ENCODE measurements around the gene PTPN14. TPM values are rescaled to one million over a fixed set of nuclear protein-coding genes. Genes with fewer than 3 reads are reported as not detected.
"Not testable (repeated sequence)": the region's sequence is repeated elsewhere in the genome, so short reads cannot be mapped to it uniquely, and the experiment has no call there.

PTPN14 gene
- polyA plus RNA-seq, 1 experiment: 34.2 TPM

- no peak overlapping the region for H3K27ac ChIP-seq (ENCODE audit: low read depth, low read length)
- no peak for DNase-seq (ENCODE audit: low read depth, low spot score)
- TF ChIP-seq, protein P1, sequence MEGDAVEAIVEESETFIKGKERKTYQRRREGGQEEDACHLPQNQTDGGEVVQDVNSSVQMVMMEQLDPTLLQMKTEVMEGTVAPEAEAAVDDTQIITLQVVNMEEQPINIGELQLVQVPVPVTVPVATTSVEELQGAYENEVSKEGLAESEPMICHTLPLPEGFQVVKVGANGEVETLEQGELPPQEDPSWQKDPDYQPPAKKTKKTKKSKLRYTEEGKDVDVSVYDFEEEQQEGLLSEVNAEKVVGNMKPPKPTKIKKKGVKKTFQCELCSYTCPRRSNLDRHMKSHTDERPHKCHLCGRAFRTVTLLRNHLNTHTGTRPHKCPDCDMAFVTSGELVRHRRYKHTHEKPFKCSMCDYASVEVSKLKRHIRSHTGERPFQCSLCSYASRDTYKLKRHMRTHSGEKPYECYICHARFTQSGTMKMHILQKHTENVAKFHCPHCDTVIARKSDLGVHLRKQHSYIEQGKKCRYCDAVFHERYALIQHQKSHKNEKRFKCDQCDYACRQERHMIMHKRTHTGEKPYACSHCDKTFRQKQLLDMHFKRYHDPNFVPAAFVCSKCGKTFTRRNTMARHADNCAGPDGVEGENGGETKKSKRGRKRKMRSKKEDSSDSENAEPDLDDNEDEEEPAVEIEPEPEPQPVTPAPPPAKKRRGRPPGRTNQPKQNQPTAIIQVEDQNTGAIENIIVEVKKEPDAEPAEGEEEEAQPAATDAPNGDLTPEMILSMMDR (IDR thresholded peaks at IDR 0.05; ENCODE audit: low read depth, low read length): no peak
- no peaks in the 10 kb centered on the region for H3K27me3 ChIP-seq (ENCODE audit: control insufficient read depth, insufficient read depth, low read length)
- ChIA-PET CTCF (no interaction called here), POLR2A (no interaction called here)
- H3K4me3 ChIP-seq (ENCODE audit: low read depth, low read length): no peak overlapping the region
- H3K9me3 ChIP-seq (ENCODE audit: control insufficient read depth, insufficient read depth, low read length): no peaks in the 10 kb centered on the region
Observed at GRCh38 chr1:214397497-214397896, 153.9 kb downstream of the PTPN14 start.

DNA sequence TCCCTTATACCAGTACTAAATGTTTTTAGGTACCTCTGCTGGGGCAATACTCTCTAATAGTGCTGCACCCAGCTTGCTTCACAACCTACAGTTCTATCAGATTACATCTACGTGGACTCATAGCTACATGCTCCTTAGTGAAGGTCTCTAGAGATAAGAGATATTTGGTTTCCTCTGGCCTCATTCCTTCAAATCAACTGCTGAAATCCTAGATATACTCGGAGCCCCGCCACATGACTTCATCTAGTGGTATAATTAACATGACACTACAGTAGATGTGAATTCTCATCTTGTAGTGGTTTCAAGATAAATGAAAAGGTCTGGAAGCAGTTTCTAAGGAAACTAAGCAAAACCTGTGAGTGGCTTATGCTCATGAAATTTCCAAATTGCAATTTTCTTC, 155.1 kb downstream of the PTPN14 start:
- no peak for DNase-seq (ENCODE audit: low read depth, low spot score)
- no peak overlapping the region for H3K27ac ChIP-seq (ENCODE audit: low read depth, low read length)

GRCh38 chr1:214394569-214394968, 156.8 kb downstream of the PTPN14 start:
- not testable (repeated sequence) for H3K4me3 ChIP-seq (ENCODE audit: low read depth, low read length); H3K27me3 ChIP-seq (ENCODE audit: control insufficient read depth, insufficient read depth, low read length); H3K9me3 ChIP-seq (ENCODE audit: control insufficient read depth, insufficient read depth, low read length); H3K27ac ChIP-seq (ENCODE audit: low read depth, low read length)
- CTCF ChIA-PET: interaction anchor here (0.6 kb wide), 1 partner anchor 244 kb away, joined by 4 read pairs; no protein-coding TSS in a partner anchor
- peak; percentile 75 for DNase-seq (ENCODE audit: low read depth, low spot score)
- POLR2A ChIA-PET: interaction anchor here (1.6 kb wide), 1 partner anchor 9 kb away, joined by 6 read pairs; no protein-coding TSS in a partner anchor

More for the DNA sequence above, 155.1 kb downstream of the PTPN14 start:
- Histone ChIP-seq H3K9me3 (ENCODE audit: control insufficient read depth, insufficient read depth, low read length) (no peaks in the 10 kb centered on the region), H3K27me3 (ENCODE audit: control insufficient read depth, insufficient read depth, low read length) (no peaks in the 10 kb centered on the region), H3K4me3 (ENCODE audit: low read depth, low read length) (no peak overlapping the region)
- TF ChIP-seq, protein P1 (IDR thresholded peaks at IDR 0.05; ENCODE audit: low read depth, low read length): no peak
- ChIA-PET CTCF (no interaction called here), POLR2A (no interaction called here)

- no peak overlapping the region for H3K4me3 ChIP-seq (ENCODE audit: low read depth, low read length)
- DNase-seq (ENCODE audit: low read depth, low spot score): no peak
- TF ChIP-seq, protein P1 (IDR thresholded peaks at IDR 0.05; ENCODE audit: low read depth, low read length): no peak
- H3K27ac ChIP-seq (ENCODE audit: low read depth, low read length): peak overlapping the region; percentile 68
- no peaks in the 10 kb centered on the region for H3K27me3 ChIP-seq (ENCODE audit: control insufficient read depth, insufficient read depth, low read length)
- CTCF ChIA-PET: no interaction called here
- POLR2A ChIA-PET: interaction anchor here (0.6 kb wide), 1 partner anchor 43 kb away, joined by 3 read pairs; no protein-coding TSS in a partner anchor
- no peaks in the 10 kb centered on the region for H3K9me3 ChIP-seq (ENCODE audit: control insufficient read depth, insufficient read depth, low read length)
Observed at GRCh38 chr1:214393086-214393485, 158.3 kb downstream of the PTPN14 start.

- no peaks in the 10 kb centered on the region for H3K27me3 ChIP-seq (ENCODE audit: control insufficient read depth, insufficient read depth, low read length)
- peak overlapping the region; percentile 68 for H3K27ac ChIP-seq (ENCODE audit: low read depth, low read length)
- TF ChIP-seq, protein P1 (IDR thresholded peaks at IDR 0.05; ENCODE audit: low read depth, low read length): no peak
- DNase-seq (ENCODE audit: low read depth, low spot score): peak; percentile 61
- H3K9me3 ChIP-seq (ENCODE audit: control insufficient read depth, insufficient read depth, low read length): no peaks in the 10 kb centered on the region
- POLR2A ChIA-PET: interaction anchor here (0.6 to 0.7 kb wide), 2 partner anchors 30 to 1095 kb away, joined by 3 to 4 read pairs; no protein-coding TSS in a partner anchor
- CTCF ChIA-PET: no interaction called here
- H3K4me3 ChIP-seq (ENCODE audit: low read depth, low read length): no peak overlapping the region
Observed at GRCh38 chr1:214391873-214392645, 159.3 kb downstream of the PTPN14 start.

All from AG04450 (cell line).